NCI-H2196 treated with DMSO at 0.1 percent for 48 hours (cell line): Measurements from ENCODE around the gene GPR52.
"Not testable (repeated sequence)": the region's sequence is repeated elsewhere in the genome, so short reads cannot be mapped to it uniquely, and the experiment has no call there.

Experiments used
- DNase-seq: peaks from one replicate; lab custom pipeline; 2025; ENCODE audit not compliant: unreplicated experiment; lab: John Stamatoyannopoulos, UW

GPR52 gene

GRCh38 chr1:174447866-174448530, at the start of gene GPR52:
TSS of gene GPR52 (plus strand) at chr1:174447964. CDS start at chr1:174448112, 148 bp downstream.
- DNase-seq, result no peak

- no peak for DNase-seq
These were observed 49.5 kb upstream of the GPR52 start for GRCh38 chr1:174398246-174398645.

- no peak for DNase-seq
These were observed 48.6 kb upstream of the GPR52 start for GRCh38 chr1:174399211-174399610.

GRCh38 chr1:174401075-174401474, 46.7 kb upstream of the GPR52 start:
- no peak for DNase-seq

- DNase-seq, result no peak
These were observed 42.5 kb upstream of the GPR52 start for GRCh38 chr1:174405219-174405618.

- no peak for DNase-seq
These were observed 41.3 kb upstream of the GPR52 start for GRCh38 chr1:174406421-174406820.

GRCh38 chr1:174407665-174408064, 40.1 kb upstream of the GPR52 start:
- DNase-seq, result no peak

GRCh38 chr1:174408146-174408545, 39.6 kb upstream of the GPR52 start:
- DNase-seq, result no peak

- not testable (repeated sequence) for DNase-seq
These were observed 38.0 kb upstream of the GPR52 start for GRCh38 chr1:174409801-174410200.

- DNase-seq, result no peak
These were observed 34.1 kb upstream of the GPR52 start for GRCh38 chr1:174413632-174414031.

GRCh38 chr1:174414203-174414602, 33.6 kb upstream of the GPR52 start:
- no peak for DNase-seq

GRCh38 chr1:174415506-174415905, 32.3 kb upstream of the GPR52 start:
- DNase-seq, result no peak

- no peak for DNase-seq
These were observed 29.8 kb upstream of the GPR52 start for GRCh38 chr1:174417921-174418320.

- DNase-seq, result no peak
These were observed 22.6 kb upstream of the GPR52 start for GRCh38 chr1:174425121-174425520.

- no peak for DNase-seq
These were observed 21.6 kb upstream of the GPR52 start for GRCh38 chr1:174426153-174426552.

- DNase-seq, result no peak
These were observed 19.7 kb upstream of the GPR52 start for GRCh38 chr1:174428033-174428432.

GRCh38 chr1:174428739-174429138, 19.0 kb upstream of the GPR52 start:
- DNase-seq, result no peak

- no peak for DNase-seq
These were observed 14.3 kb upstream of the GPR52 start for GRCh38 chr1:174433451-174433850.

- DNase-seq, result no peak
These were observed 2.4 kb upstream of the GPR52 start for GRCh38 chr1:174445351-174445750.

- DNase-seq, result no peak
These were observed 1.9 kb upstream of the GPR52 start for GRCh38 chr1:174445817-174446216.

- no peak for DNase-seq
These were observed 743 bp downstream of the GPR52 start for GRCh38 chr1:174448531-174448883.

- DNase-seq, result no peak
These were observed 1.2 kb downstream of the GPR52 start for GRCh38 chr1:174448974-174449373.

GRCh38 chr1:174451408-174451807, 3.6 kb downstream of the GPR52 start:
- no peak for DNase-seq
